Type B pancreatic cell (in vitro differentiated cells): ENCODE measurements around the gene NEDD4L. TPM values are rescaled to one million over a fixed set of nuclear protein-coding genes. Genes with fewer than 3 reads are reported as not detected.

Experiments used
- DNase-seq: peaks from one replicate; pipeline ENCODE4 v3.0.0; 2021; ENCODE audit warnings: mixed read lengths; ENCODE audit not compliant: unreplicated experiment; ENCODE audit errors: extremely low spot score
- H3K27ac Mint-ChIP-seq: 2 replicates; pipeline ENCODE4 v1.8.0; 2021; ENCODE audit warnings: mild to moderate bottlenecking, mixed read lengths
- H3K27me3 Mint-ChIP-seq: 2 replicates; pipeline ENCODE4 v1.8.0; 2021; ENCODE audit warnings: mixed read lengths
- H3K36me3 Mint-ChIP-seq: 2 replicates; pipeline ENCODE4 v1.8.0; 2021; ENCODE audit warnings: mixed read lengths
- H3K4me1 Mint-ChIP-seq: one replicate; pipeline ENCODE4 v1.8.0; 2021; ENCODE audit warnings: mixed read lengths; ENCODE audit not compliant: unreplicated experiment
- H3K4me3 Mint-ChIP-seq: 2 replicates; pipeline ENCODE4 v1.8.0; 2021; ENCODE audit warnings: mild to moderate bottlenecking, mixed read lengths
- H3K9me3 Mint-ChIP-seq: 2 replicates; pipeline ENCODE4 v1.8.0; 2021; ENCODE audit warnings: mixed read lengths
- total RNA-seq: library from RNA; stranded (reverse); gene quantifications from 2 replicates; pipeline ENCODE4 v1.2.1, GENCODE V29; 2021; ENCODE audit warnings: low replicate concordance
- TF ChIP-seq, protein P1 (sequence below): fragments of 200-600 bp; sonication (generic); conservative IDR thresholded peaks from 2 replicates; pipeline ENCODE4 v1.5.0; 2021; ENCODE audit warnings: antibody characterized with exemption, mild to moderate bottlenecking

Gene NEDD4L
- total RNA-seq, 1 donor from 2014 or later, result 84.7 TPM

GRCh38 chr18:58370038-58370580 lies 326.1 kb downstream of the NEDD4L start:
- Mint-ChIP-seq H3K36me3 (peaks cover 58% of the 10 kb centered on the region), H3K4me1 (peaks cover 6% of the 10 kb centered on the region), H3K27ac (no peak overlapping the region), H3K9me3 (no peaks in the 10 kb centered on the region), H3K27me3 (no peaks in the 10 kb centered on the region), H3K4me3 (no peak overlapping the region)
- DNase-seq, result no peak
- TF ChIP-seq, protein P1, sequence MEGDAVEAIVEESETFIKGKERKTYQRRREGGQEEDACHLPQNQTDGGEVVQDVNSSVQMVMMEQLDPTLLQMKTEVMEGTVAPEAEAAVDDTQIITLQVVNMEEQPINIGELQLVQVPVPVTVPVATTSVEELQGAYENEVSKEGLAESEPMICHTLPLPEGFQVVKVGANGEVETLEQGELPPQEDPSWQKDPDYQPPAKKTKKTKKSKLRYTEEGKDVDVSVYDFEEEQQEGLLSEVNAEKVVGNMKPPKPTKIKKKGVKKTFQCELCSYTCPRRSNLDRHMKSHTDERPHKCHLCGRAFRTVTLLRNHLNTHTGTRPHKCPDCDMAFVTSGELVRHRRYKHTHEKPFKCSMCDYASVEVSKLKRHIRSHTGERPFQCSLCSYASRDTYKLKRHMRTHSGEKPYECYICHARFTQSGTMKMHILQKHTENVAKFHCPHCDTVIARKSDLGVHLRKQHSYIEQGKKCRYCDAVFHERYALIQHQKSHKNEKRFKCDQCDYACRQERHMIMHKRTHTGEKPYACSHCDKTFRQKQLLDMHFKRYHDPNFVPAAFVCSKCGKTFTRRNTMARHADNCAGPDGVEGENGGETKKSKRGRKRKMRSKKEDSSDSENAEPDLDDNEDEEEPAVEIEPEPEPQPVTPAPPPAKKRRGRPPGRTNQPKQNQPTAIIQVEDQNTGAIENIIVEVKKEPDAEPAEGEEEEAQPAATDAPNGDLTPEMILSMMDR, result no peak

DNA sequence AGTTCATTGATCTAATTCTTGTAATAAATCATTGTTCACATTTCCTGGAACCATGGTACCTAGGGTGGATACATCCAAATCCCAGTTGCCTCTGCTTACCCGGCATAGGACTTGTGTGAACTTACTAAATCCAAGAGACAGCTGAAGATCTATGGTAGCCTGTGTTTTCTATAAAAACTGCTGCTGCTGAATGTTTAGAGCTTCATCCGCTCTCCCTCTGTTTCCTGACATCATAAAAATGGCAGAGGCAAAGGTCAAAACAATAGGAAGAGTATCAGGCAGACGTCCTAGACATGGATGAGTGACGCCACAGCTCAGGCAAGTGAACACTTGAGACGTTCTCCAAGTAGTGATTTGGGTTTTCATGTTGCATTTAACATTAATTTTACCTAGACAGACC lies 326.6 kb downstream of the NEDD4L start:
- no peaks in the 10 kb centered on the region for H3K27me3 Mint-ChIP-seq
- peaks cover 58% of the 10 kb centered on the region for H3K36me3 Mint-ChIP-seq
- TF ChIP-seq, protein P1, result no peak
- DNase-seq, result no peak
- no peak overlapping the region for H3K27ac Mint-ChIP-seq
- no peak overlapping the region for H3K4me3 Mint-ChIP-seq
- no peaks in the 10 kb centered on the region for H3K9me3 Mint-ChIP-seq
- H3K4me1 Mint-ChIP-seq, result peaks cover 6% of the 10 kb centered on the region

GRCh38 chr18:58373481-58373880 lies 329.5 kb downstream of the NEDD4L start:
- Mint-ChIP-seq H3K9me3 (no peaks in the 10 kb centered on the region), H3K4me1 (peaks cover 18% of the 10 kb centered on the region), H3K36me3 (peaks cover 61% of the 10 kb centered on the region), H3K4me3 (no peak overlapping the region), H3K27ac (no peak overlapping the region), H3K27me3 (no peaks in the 10 kb centered on the region)
- no peak for DNase-seq
- TF ChIP-seq, protein P1, result no peak

- Mint-ChIP-seq H3K4me1 (peaks cover 18% of the 10 kb centered on the region), H3K9me3 (no peaks in the 10 kb centered on the region), H3K36me3 (peaks cover 53% of the 10 kb centered on the region), H3K27ac (peak overlapping the region; percentile 30), H3K4me3 (no peak overlapping the region), H3K27me3 (no peaks in the 10 kb centered on the region)
- TF ChIP-seq, protein P1, result no peak
- DNase-seq, result no peak
Observed at GRCh38 chr18:58375051-58375450, 331.0 kb downstream of the NEDD4L start.

DNA sequence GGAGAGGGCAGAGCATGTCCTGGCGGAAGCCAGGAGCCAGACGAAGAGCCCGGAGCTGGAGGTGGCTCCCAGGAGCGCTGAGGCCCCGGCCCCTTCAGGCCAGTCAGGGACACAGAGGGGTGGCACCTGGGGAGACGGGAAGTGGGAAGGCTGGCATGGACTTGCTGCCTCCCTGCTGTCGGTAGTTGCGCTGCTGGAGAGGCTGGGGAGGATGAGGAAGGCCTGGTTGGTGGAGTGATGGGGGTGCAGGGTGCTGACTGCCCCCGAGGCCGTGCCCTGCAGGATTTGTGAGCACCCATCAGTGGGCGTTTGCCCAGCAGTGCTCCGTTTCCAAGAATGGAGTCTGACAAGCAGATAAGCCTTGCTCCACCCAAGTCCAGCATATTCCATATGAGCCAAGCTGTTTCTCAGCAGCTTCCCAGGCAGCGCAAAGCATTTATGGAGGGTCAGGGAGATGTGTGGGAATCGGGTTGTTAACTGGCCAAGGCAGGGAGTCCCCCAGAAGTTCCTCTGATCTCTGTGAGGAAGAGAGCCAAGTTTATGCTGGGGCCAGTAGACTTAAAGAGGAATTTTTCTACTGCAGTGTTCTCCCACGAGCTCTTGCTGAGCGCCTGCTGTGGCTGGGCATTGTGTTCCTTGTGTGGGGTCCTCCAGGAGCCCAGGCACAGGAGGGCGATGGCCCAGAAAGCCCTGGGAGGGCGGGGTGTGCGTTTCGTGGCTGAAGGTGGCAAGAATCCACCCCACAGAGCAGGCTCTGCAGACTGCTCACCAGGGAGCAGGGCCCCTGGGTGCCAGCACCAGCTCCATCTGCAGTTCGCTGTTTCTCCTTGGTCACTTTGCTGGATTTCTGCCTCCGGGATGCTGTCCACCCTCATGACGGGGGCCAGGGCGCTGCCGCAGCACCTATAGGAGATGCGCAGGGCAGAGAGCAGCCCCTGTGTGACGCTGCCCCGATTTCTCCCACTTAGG lies 334.7 kb downstream of the NEDD4L start:
- peak; percentile 64 for DNase-seq
- no peak overlapping the region for H3K27ac Mint-ChIP-seq
- H3K9me3 Mint-ChIP-seq, result no peaks in the 10 kb centered on the region
- peaks cover 23% of the 10 kb centered on the region for H3K4me1 Mint-ChIP-seq
- no peak overlapping the region for H3K4me3 Mint-ChIP-seq
- TF ChIP-seq, protein P1, result no peak
- H3K36me3 Mint-ChIP-seq, result peaks cover 43% of the 10 kb centered on the region
- H3K27me3 Mint-ChIP-seq, result no peaks in the 10 kb centered on the region
